OCI-LY1 (cell line): ENCODE measurements around the gene AIRE.

Experiments
- CTCF ChIP-seq: fragments of 200-600 bp; sonication (generic), shearing (Covaris generic); IDR thresholded peaks from 2 replicates; pipeline ENCODE4 v1.5.1; 2017; ENCODE audit warnings: mild to moderate bottlenecking, antibody characterized with exemption, low read length, moderate library complexity, mixed read lengths
- EZH2 ChIP-seq: fragments of 200-600 bp; sonication (generic), shearing (Covaris generic); IDR thresholded peaks from 2 replicates; pipeline ENCODE4 v1.8.0; 2017; ENCODE audit warnings: borderline replicate concordance, mixed run types, mild to moderate bottlenecking, antibody characterized with exemption, low read length, moderate library complexity, mixed read lengths

GRCh38 chr21:44324106-44324853 lies 38.6 kb downstream of the AIRE start:
- TF ChIP-seq EZH2 (no peak), CTCF (no peak)
